CD4-positive, CD25-positive, alpha-beta regulatory T cell (primary cell): Measurements from ENCODE around the gene EPHB2. TPM values are rescaled to one million over a fixed set of nuclear protein-coding genes. Genes with fewer than 3 reads are reported as not detected.
"Not testable (repeated sequence)": the region's sequence is repeated elsewhere in the genome, so short reads cannot be mapped to it uniquely, and the experiment has no call there.

Source experiments
- ATAC-seq, 2 donors: fragments of 150-1000 bp; cut with Tn5 transposase; one replicate each; pipeline ENCODE4 v1.10.0; 2021; ENCODE audit warnings: low read depth in 2 of 2, moderate number of reproducible peaks in 2 of 2, moderate library complexity in 1 of 2
- DNase-seq, 3 donors: peaks; one replicate each; pipeline versions ENCODE4 v3.0.0 to v3.0.0-alpha.2; 2012 to 2022; ENCODE audit warnings: mixed read lengths in 1 of 3
- H3K27ac ChIP-seq: one replicate; pipeline ENCODE4 v1.7.0; 2013; ENCODE audit warnings: mild to moderate bottlenecking, low read length; ENCODE audit not compliant: insufficient read depth, poor library complexity, severe bottlenecking
- H3K27me3 ChIP-seq: one replicate; pipeline ENCODE4 v1.7.0; 2013; ENCODE audit warnings: low read length; ENCODE audit not compliant: control insufficient read depth, insufficient read depth
- H3K36me3 ChIP-seq: one replicate; pipeline ENCODE4 v1.7.0; 2013; ENCODE audit warnings: mild to moderate bottlenecking, low read length, moderate library complexity; ENCODE audit not compliant: control insufficient read depth, insufficient read depth
- H3K4me1 ChIP-seq: 2 replicates; pipeline ENCODE4 v1.7.0; 2013; ENCODE audit warnings: mild to moderate bottlenecking, low read length; ENCODE audit not compliant: insufficient read depth, control insufficient read depth, poor library complexity, severe bottlenecking
- H3K4me3 ChIP-seq: one replicate; pipeline ENCODE4 v1.7.0; 2013; ENCODE audit warnings: low read depth, mild to moderate bottlenecking, low read length, moderate library complexity
- H3K9me3 ChIP-seq, 2 experiments: 1 replicate in 1 of 2; 2 replicates in 1 of 2; pipeline ENCODE4 v1.7.0; 2013; ENCODE audit warnings: low read length in 2 of 2, mild to moderate bottlenecking in 1 of 2, moderate library complexity in 1 of 2; ENCODE audit not compliant: control insufficient read depth in 2 of 2
- H3K27ac Mint-ChIP-seq, 3 donors: one replicate each; pipeline ENCODE4 v1.8.0; 2020 to 2022; ENCODE audit warnings: mild to moderate bottlenecking in 3 of 3, mixed read lengths in 3 of 3, moderate library complexity in 2 of 3
- H3K27me3 Mint-ChIP-seq: one replicate; pipeline ENCODE4 v1.8.0; 2022; ENCODE audit warnings: mild to moderate bottlenecking, mixed read lengths
- H3K36me3 Mint-ChIP-seq: one replicate; pipeline ENCODE4 v1.8.0; 2020; ENCODE audit warnings: mixed read lengths
- H3K4me1 Mint-ChIP-seq, 4 donors: one replicate each; pipeline ENCODE4 v1.8.0; 2020 to 2022; ENCODE audit warnings: mixed read lengths in 4 of 4, mild to moderate bottlenecking in 1 of 4
- H3K4me3 Mint-ChIP-seq, 4 donors: one replicate each; pipeline ENCODE4 v1.8.0; 2020 to 2022; ENCODE audit warnings: mild to moderate bottlenecking in 4 of 4, mixed read lengths in 4 of 4, moderate library complexity in 3 of 4
- H3K9me3 Mint-ChIP-seq, 7 donors: one replicate each; pipeline ENCODE4 v1.8.0; 2020 to 2022; ENCODE audit warnings: mixed read lengths in 7 of 7, mild to moderate bottlenecking in 3 of 7, moderate library complexity in 2 of 7
- polyA plus RNA-seq, 4 donors: library from polyadenylated mRNA; unstranded; fragments of 300-500 nt; fragmentation: Illumina TruSeq; gene quantifications; one replicate each; pipeline ENCODE4 v1.2.3, GENCODE V29; 2021
- total RNA-seq: library from RNA; stranded (reverse); gene quantifications from one replicate; pipeline ENCODE4 v1.2.3, GENCODE V29; 2022

Gene EPHB2
- total and polyA plus RNA-seq, 5 donors from 2014 or later, result not detected

- H3K4me3 ChIP-seq, result no peak overlapping the region
- H3K9me3 Mint-ChIP-seq, result no peaks in the 10 kb centered on the region
- no peak overlapping the region for H3K27ac Mint-ChIP-seq
- H3K4me3 Mint-ChIP-seq, result no peak overlapping the region
- H3K36me3 ChIP-seq, result no peaks in the 10 kb centered on the region
- H3K27me3 Mint-ChIP-seq, result no peaks in the 10 kb centered on the region
- no peaks in the 10 kb centered on the region for H3K9me3 ChIP-seq
- H3K27me3 ChIP-seq, result no peaks in the 10 kb centered on the region
- no peak for ATAC-seq
- DNase-seq, result peak in 1 of 3 donors; percentile 9
- H3K36me3 Mint-ChIP-seq, result no peaks in the 10 kb centered on the region
- no peaks in the 10 kb centered on the region for H3K4me1 ChIP-seq
- H3K27ac ChIP-seq, result no peak overlapping the region
- no peaks in the 10 kb centered on the region for H3K4me1 Mint-ChIP-seq
Observed at GRCh38 chr1:22930240-22930912, 219.7 kb downstream of the EPHB2 start.

GRCh38 chr1:22932803-22933470 lies 222.3 kb downstream of the EPHB2 start:
- no peak for DNase-seq

GRCh38 chr1:22935433-22935832 lies 224.8 kb downstream of the EPHB2 start:
- H3K27ac Mint-ChIP-seq, result no peak overlapping the region
- no peaks in the 10 kb centered on the region for H3K36me3 Mint-ChIP-seq
- peaks cover 0 to 12% (median 6%) of the 10 kb centered on the region in 7 donors for H3K9me3 Mint-ChIP-seq
- H3K4me3 Mint-ChIP-seq, result no peak overlapping the region
- Histone ChIP-seq H3K4me1 (no peaks in the 10 kb centered on the region), H3K9me3 (peaks cover 6 to 8% of the 10 kb centered on the region in 2 experiments), H3K27me3 (no peaks in the 10 kb centered on the region), H3K36me3 (no peaks in the 10 kb centered on the region), H3K27ac (no peak overlapping the region), H3K4me3 (no peak overlapping the region)
- DNase-seq, result no peak
- H3K4me1 Mint-ChIP-seq, result no peaks in the 10 kb centered on the region
- H3K27me3 Mint-ChIP-seq, result peaks cover 14% of the 10 kb centered on the region
- ATAC-seq, result no peak

More at GRCh38 chr1:22932803-22933470, 222.3 kb downstream of the EPHB2 start:
- no peaks in the 10 kb centered on the region for H3K36me3 ChIP-seq
- H3K36me3 Mint-ChIP-seq, result no peaks in the 10 kb centered on the region
- H3K4me3 ChIP-seq, result no peak overlapping the region
- no peaks in the 10 kb centered on the region for H3K9me3 ChIP-seq
- peaks cover 4% of the 10 kb centered on the region for H3K27me3 Mint-ChIP-seq
- H3K27ac ChIP-seq, result no peak overlapping the region
- peaks cover 0 to 4% (median 0%) of the 10 kb centered on the region in 7 donors for H3K9me3 Mint-ChIP-seq
- no peak overlapping the region for H3K4me3 Mint-ChIP-seq
- no peaks in the 10 kb centered on the region for H3K4me1 ChIP-seq
- H3K4me1 Mint-ChIP-seq, result no peaks in the 10 kb centered on the region
- peak overlapping the region in 1 of 3 donors; percentile 2 for H3K27ac Mint-ChIP-seq
- H3K27me3 ChIP-seq, result no peaks in the 10 kb centered on the region
- ATAC-seq, result no peak

GRCh38 chr1:22936681-22937080 lies 226.0 kb downstream of the EPHB2 start:
- Histone ChIP-seq H3K36me3 (no peaks in the 10 kb centered on the region), H3K27ac (no peak overlapping the region), H3K4me1 (no peaks in the 10 kb centered on the region), H3K9me3 (peaks cover 11 to 19% of the 10 kb centered on the region in 2 experiments), H3K27me3 (no peaks in the 10 kb centered on the region), H3K4me3 (no peak overlapping the region)
- H3K9me3 Mint-ChIP-seq, result peaks cover 0 to 22% (median 8%) of the 10 kb centered on the region in 7 donors
- DNase-seq (no peak), ATAC-seq (no peak)
- no peaks in the 10 kb centered on the region for H3K36me3 Mint-ChIP-seq
- no peak overlapping the region for H3K27ac Mint-ChIP-seq
- peaks cover 14% of the 10 kb centered on the region for H3K27me3 Mint-ChIP-seq
- no peaks in the 10 kb centered on the region for H3K4me1 Mint-ChIP-seq
- no peak overlapping the region for H3K4me3 Mint-ChIP-seq

- no peak for ATAC-seq
- Mint-ChIP-seq H3K27ac (no peak overlapping the region), H3K4me1 (no peaks in the 10 kb centered on the region), H3K36me3 (no peaks in the 10 kb centered on the region), H3K4me3 (no peak overlapping the region), H3K9me3 (peaks cover 0 to 20% (median 7%) of the 10 kb centered on the region in 7 donors), H3K27me3 (peaks cover 39% of the 10 kb centered on the region)
- Histone ChIP-seq H3K9me3 (peaks cover 13 to 21% of the 10 kb centered on the region in 2 experiments), H3K27me3 (peaks cover 2% of the 10 kb centered on the region), H3K36me3 (no peaks in the 10 kb centered on the region), H3K27ac (no peak overlapping the region), H3K4me1 (no peaks in the 10 kb centered on the region), H3K4me3 (no peak overlapping the region)
- no peak for DNase-seq
Observed at GRCh38 chr1:22941257-22941656, 230.6 kb downstream of the EPHB2 start.

- peaks cover 39% of the 10 kb centered on the region for H3K27me3 Mint-ChIP-seq
- H3K4me1 Mint-ChIP-seq, result no peaks in the 10 kb centered on the region
Observed at GRCh38 chr1:22944346-22945055, 233.9 kb downstream of the EPHB2 start.

GRCh38 chr1:22945171-22945570 lies 234.5 kb downstream of the EPHB2 start:
- H3K4me3 Mint-ChIP-seq, H3K27ac Mint-ChIP-seq, ATAC-seq: not testable (repeated sequence)

More at GRCh38 chr1:22944346-22945055, 233.9 kb downstream of the EPHB2 start:
- Histone ChIP-seq H3K27ac (no peak overlapping the region), H3K36me3 (no peaks in the 10 kb centered on the region), H3K4me1 (no peaks in the 10 kb centered on the region), H3K27me3 (peaks cover 2% of the 10 kb centered on the region), H3K9me3 (peaks cover 12 to 20% of the 10 kb centered on the region in 2 experiments), H3K4me3 (no peak overlapping the region)
- ATAC-seq, result no peak
- Mint-ChIP-seq H3K9me3 (peaks cover 0 to 19% (median 6%) of the 10 kb centered on the region in 7 donors), H3K36me3 (no peaks in the 10 kb centered on the region), H3K4me3 (no peak overlapping the region), H3K27ac (no peak overlapping the region)
- DNase-seq, result no peak

More at GRCh38 chr1:22945171-22945570, 234.5 kb downstream of the EPHB2 start:
- Mint-ChIP-seq H3K9me3 (peaks cover 0 to 15% (median 5%) of the 10 kb centered on the region in 7 donors), H3K27me3 (peaks cover 39% of the 10 kb centered on the region)
- H3K36me3 Mint-ChIP-seq, H3K27me3 ChIP-seq, DNase-seq, H3K36me3 ChIP-seq, H3K4me1 ChIP-seq, H3K4me3 ChIP-seq, H3K4me1 Mint-ChIP-seq, H3K27ac ChIP-seq: not testable (repeated sequence)
- H3K9me3 ChIP-seq, result peaks cover 7 to 14% of the 10 kb centered on the region in 2 experiments
